M059J (cell line): ENCODE measurements around the gene CD8A. TPM values are rescaled to one million over a fixed set of nuclear protein-coding genes. Genes with fewer than 3 reads are reported as not detected.
A peak's percentile ranks its signal among the peaks of the same experiment; 100 is the strongest.

Experiments used
- DNase-seq: peaks from one replicate; pipeline ENCODE4 v3.0.0-alpha.2; 2012; ENCODE audit warnings: low read depth
- total RNA-seq: library from RNA; depleted of rRNA; stranded (reverse); fragments of >200 nt; shearing (Covaris generic); gene quantifications from 2 replicates; pipeline ENCODE4 v1.2.3, GENCODE V29; 2014

Gene CD8A
- total RNA-seq, 1 experiment from 2014 or later, result not detected

GRCh38 chr2:86808315-86809161 lies 17.8 kb upstream of the CD8A start:
- peak; percentile 77 for DNase-seq

- DNase-seq, result peak; percentile 40
These were observed 17.0 kb upstream of the CD8A start for GRCh38 chr2:86807468-86808275.

- no peak for DNase-seq
These were observed 16.4 kb upstream of the CD8A start for GRCh38 chr2:86807133-86807467.

- no peak for DNase-seq
These were observed 15.5 kb upstream of the CD8A start for GRCh38 chr2:86806059-86806857.

GRCh38 chr2:86800856-86801567 lies 10.3 kb upstream of the CD8A start:
- DNase-seq, result no peak

- DNase-seq, result no peak
These were observed 4.1 kb upstream of the CD8A start for GRCh38 chr2:86794861-86795260.

GRCh38 chr2:86793752-86794151 lies 3.0 kb upstream of the CD8A start:
- no peak for DNase-seq

- DNase-seq, result no peak
These were observed 860 bp upstream of the CD8A start for GRCh38 chr2:86791573-86791972.

GRCh38 chr2:86790134-86790675 lies 508 bp downstream of the CD8A start:
- DNase-seq, result no peak

- no peak for DNase-seq
These were observed 1.0 kb downstream of the CD8A start for GRCh38 chr2:86789687-86790133.

GRCh38 chr2:86788881-86789686 lies 1.6 kb downstream of the CD8A start:
- no peak for DNase-seq

- DNase-seq, result no peak
These were observed 2.5 kb downstream of the CD8A start for GRCh38 chr2:86788165-86788564.

- peak; percentile 23 for DNase-seq
These were observed 3.0 kb downstream of the CD8A start for GRCh38 chr2:86787736-86788135.

- DNase-seq, result no peak
These were observed 4.6 kb downstream of the CD8A start for GRCh38 chr2:86786001-86786536.

GRCh38 chr2:86785456-86785855 lies 5.3 kb downstream of the CD8A start:
- DNase-seq, result no peak

- no peak for DNase-seq
These were observed 6.9 kb downstream of the CD8A start for GRCh38 chr2:86783615-86784339.

GRCh38 chr2:86782748-86783147 lies 8.0 kb downstream of the CD8A start:
- DNase-seq, result no peak

- DNase-seq, result no peak
These were observed 9.3 kb downstream of the CD8A start for GRCh38 chr2:86781363-86781762.

- DNase-seq, result no peak
These were observed 10.7 kb downstream of the CD8A start for GRCh38 chr2:86779971-86780370.
